ENCODE data around the gene TRIM50. TPM values are rescaled to one million over a fixed set of nuclear protein-coding genes. Genes with fewer than 3 reads are reported as not detected.

Gene TRIM50
- total and polyA plus RNA-seq, 9 of the 15 experiments (the other 6 are each of a cell fraction or from before 2014, with no cell fraction given) = not detected

DNA sequence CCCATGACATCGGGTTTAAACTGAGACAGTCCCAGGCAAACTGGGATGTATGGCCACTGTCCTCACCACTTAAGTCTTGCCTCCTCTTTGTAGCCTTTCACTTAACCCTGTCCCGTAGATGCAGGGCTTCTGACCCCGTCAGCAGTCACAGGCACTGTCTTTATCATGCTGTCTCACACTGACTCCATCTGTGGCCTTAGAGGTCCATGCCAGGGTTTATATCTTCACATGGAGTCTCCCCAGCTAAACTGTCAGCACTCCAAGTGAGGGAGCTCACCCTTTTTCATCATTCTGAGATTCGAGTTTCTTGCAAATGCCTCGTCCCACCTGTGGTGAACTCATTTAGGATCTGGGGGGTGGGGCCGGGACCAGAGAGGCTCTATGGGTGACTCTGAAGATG lies 2.9 kb upstream of the TRIM50 start (continued):
- TF ChIP-seq, protein P1, sequence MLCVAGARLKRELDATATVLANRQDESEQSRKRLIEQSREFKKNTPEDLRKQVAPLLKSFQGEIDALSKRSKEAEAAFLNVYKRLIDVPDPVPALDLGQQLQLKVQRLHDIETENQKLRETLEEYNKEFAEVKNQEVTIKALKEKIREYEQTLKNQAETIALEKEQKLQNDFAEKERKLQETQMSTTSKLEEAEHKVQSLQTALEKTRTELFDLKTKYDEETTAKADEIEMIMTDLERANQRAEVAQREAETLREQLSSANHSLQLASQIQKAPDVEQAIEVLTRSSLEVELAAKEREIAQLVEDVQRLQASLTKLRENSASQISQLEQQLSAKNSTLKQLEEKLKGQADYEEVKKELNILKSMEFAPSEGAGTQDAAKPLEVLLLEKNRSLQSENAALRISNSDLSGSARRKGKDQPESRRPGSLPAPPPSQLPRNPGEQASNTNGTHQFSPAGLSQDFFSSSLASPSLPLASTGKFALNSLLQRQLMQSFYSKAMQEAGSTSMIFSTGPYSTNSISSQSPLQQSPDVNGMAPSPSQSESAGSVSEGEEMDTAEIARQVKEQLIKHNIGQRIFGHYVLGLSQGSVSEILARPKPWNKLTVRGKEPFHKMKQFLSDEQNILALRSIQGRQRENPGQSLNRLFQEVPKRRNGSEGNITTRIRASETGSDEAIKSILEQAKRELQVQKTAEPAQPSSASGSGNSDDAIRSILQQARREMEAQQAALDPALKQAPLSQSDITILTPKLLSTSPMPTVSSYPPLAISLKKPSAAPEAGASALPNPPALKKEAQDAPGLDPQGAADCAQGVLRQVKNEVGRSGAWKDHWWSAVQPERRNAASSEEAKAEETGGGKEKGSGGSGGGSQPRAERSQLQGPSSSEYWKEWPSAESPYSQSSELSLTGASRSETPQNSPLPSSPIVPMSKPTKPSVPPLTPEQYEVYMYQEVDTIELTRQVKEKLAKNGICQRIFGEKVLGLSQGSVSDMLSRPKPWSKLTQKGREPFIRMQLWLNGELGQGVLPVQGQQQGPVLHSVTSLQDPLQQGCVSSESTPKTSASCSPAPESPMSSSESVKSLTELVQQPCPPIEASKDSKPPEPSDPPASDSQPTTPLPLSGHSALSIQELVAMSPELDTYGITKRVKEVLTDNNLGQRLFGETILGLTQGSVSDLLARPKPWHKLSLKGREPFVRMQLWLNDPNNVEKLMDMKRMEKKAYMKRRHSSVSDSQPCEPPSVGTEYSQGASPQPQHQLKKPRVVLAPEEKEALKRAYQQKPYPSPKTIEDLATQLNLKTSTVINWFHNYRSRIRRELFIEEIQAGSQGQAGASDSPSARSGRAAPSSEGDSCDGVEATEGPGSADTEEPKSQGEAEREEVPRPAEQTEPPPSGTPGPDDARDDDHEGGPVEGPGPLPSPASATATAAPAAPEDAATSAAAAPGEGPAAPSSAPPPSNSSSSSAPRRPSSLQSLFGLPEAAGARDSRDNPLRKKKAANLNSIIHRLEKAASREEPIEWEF (CRISPR knock-in tag; IDR thresholded peaks at IDR 0.05) = no peak
- TF ChIP-seq, protein P2, sequence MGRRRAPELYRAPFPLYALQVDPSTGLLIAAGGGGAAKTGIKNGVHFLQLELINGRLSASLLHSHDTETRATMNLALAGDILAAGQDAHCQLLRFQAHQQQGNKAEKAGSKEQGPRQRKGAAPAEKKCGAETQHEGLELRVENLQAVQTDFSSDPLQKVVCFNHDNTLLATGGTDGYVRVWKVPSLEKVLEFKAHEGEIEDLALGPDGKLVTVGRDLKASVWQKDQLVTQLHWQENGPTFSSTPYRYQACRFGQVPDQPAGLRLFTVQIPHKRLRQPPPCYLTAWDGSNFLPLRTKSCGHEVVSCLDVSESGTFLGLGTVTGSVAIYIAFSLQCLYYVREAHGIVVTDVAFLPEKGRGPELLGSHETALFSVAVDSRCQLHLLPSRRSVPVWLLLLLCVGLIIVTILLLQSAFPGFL (CRISPR knock-in tag; IDR thresholded peaks at IDR 0.05) = no peak
